ENCODE measurements around the gene EGFL6.

Gene EGFL6

GRCh38 chrX:13597874-13598273 is 28.5 kb downstream of the EGFL6 start:
- POLR2A ChIA-PET: no interaction called here
- H3K4me1 ChIP-seq (ENCODE audit: control insufficient read depth, insufficient read depth, low read length): no peaks in the 10 kb centered on the region
- H3K36me3 ChIP-seq (ENCODE audit: control insufficient read depth in 2 of 2, insufficient read depth in 1 of 2, low read length in 2 of 2): no peaks in the 10 kb centered on the region; a peak in 1 of 3 replicates
- H3K4me3 ChIP-seq (ENCODE audit: low read depth, low read length): no peak overlapping the region
- TF ChIP-seq ZNF654 (tag by site-specific recombination; IDR thresholded peaks at IDR 0.05; ENCODE audit: low read depth) (no peak), ZBTB1 (tag by site-specific recombination; IDR thresholded peaks at IDR 0.05) (no peak), ZBTB7A (tag by site-specific recombination; IDR thresholded peaks at IDR 0.05; ENCODE audit: low read depth) (no peak), ZNF626 (tag by site-specific recombination; IDR thresholded peaks at IDR 0.05) (no peak), ZNF121 (tag by site-specific recombination; IDR thresholded peaks at IDR 0.05) (no peak), PRDM10 (tag by site-specific recombination; IDR thresholded peaks at IDR 0.05) (no peak), ZNF624 (tag by site-specific recombination; IDR thresholded peaks at IDR 0.05) (no peak), ZNF449 (tag by site-specific recombination; IDR thresholded peaks at IDR 0.05) (no peak), ZNF18 (tag by site-specific recombination; IDR thresholded peaks at IDR 0.05) (no peak), BCL6B (tag by site-specific recombination; IDR thresholded peaks at IDR 0.05) (no peak), ZNF707 (tag by site-specific recombination; IDR thresholded peaks at IDR 0.05) (no peak), ZNF610 (tag by site-specific recombination; IDR thresholded peaks at IDR 0.05; ENCODE audit: borderline replicate concordance) (no peak), ZNF112 (tag by site-specific recombination; IDR thresholded peaks at IDR 0.05) (no peak), TRIM28 (IDR thresholded peaks at IDR 0.05; ENCODE audit: borderline replicate concordance, low read length) (no peak), SP7 (tag by site-specific recombination; IDR thresholded peaks at IDR 0.05) (no peak)
- H3K27ac ChIP-seq (ENCODE audit: extremely low read depth, low read depth, low read length): no peak overlapping the region
- no peaks in the 10 kb centered on the region; the same call in 1 of the 2 replicates for H3K9me3 ChIP-seq (ENCODE audit: control insufficient read depth, insufficient read depth, low read depth, low read length)
- CTCF ChIA-PET: interaction anchor here (0.8 to 3.7 kb wide), 7 partner anchors 9 to 90 kb away, joined by 3 to 26 read pairs (median 7); no protein-coding TSS in a partner anchor

DNA sequence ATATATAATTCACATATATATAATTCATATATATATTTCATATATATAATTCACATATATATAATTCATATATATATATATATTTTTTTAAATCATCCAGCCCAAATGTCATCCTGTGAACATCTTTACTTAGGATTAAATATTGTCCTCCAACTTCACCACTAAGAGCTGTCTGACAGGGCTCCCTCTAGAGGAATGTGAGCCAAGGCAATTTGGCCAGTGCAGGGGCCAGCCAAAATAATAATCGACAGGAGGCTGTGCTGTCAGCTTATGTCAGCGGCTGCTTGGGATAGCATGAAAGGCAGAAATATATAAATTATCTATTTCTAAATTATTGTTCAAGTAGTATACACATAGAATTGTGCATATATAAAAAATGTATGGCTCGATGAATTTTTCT is 29.5 kb downstream of the EGFL6 start:
- Histone ChIP-seq H3K27ac (ENCODE audit: extremely low read depth, low read depth, low read length) (no peak overlapping the region), H3K36me3 (ENCODE audit: control insufficient read depth in 2 of 2, insufficient read depth in 1 of 2, low read length in 2 of 2) (no peaks in the 10 kb centered on the region; a peak in 1 of 3 replicates), H3K4me1 (ENCODE audit: control insufficient read depth, insufficient read depth, low read length) (no peaks in the 10 kb centered on the region), H3K4me3 (ENCODE audit: low read depth, low read length) (no peak overlapping the region), H3K9me3 (ENCODE audit: control insufficient read depth, insufficient read depth, low read depth, low read length) (no peaks in the 10 kb centered on the region; the same call in 1 of the 2 replicates)
- POLR2A ChIA-PET: no interaction called here
- TF ChIP-seq OVOL3 (tag by site-specific recombination; IDR thresholded peaks at IDR 0.05) (no peak), ZNF404 (tag by site-specific recombination; IDR thresholded peaks at IDR 0.05) (no peak), ZNF677 (tag by site-specific recombination; IDR thresholded peaks at IDR 0.05) (no peak), HOXD13 (CRISPR knock-in tag; IDR thresholded peaks at IDR 0.05; ENCODE audit: borderline replicate concordance) (no peak)
- CTCF ChIA-PET: interaction anchor here (0.5 to 3.7 kb wide), 16 partner anchors 9 to 1542 kb away, joined by 3 to 26 read pairs (median 4); no protein-coding TSS in a partner anchor
